GM12801 (cell line): Measurements from ENCODE around the gene DCAF5.

Experiments
- CTCF ChIP-seq: IDR thresholded peaks from one replicate; pipeline ENCODE4 v1.5.1; 2011; ENCODE audit warnings: control low read depth; ENCODE audit not compliant: insufficient read length; ENCODE audit errors: extremely low read depth

The DCAF5 gene

GRCh38 chr14:69073429-69073828, 79.5 kb downstream of the DCAF5 start:
- TF ChIP-seq CTCF, result no peak

GRCh38 chr14:69072584-69072983, 80.3 kb downstream of the DCAF5 start:
- no peak for TF ChIP-seq CTCF

- no peak for TF ChIP-seq CTCF
These were observed 84.0 kb downstream of the DCAF5 start for GRCh38 chr14:69068744-69069421.

- no peak for TF ChIP-seq CTCF
These were observed 86.3 kb downstream of the DCAF5 start for GRCh38 chr14:69066396-69067171.

- TF ChIP-seq CTCF, result no peak
These were observed 88.3 kb downstream of the DCAF5 start for GRCh38 chr14:69064596-69064995.

- TF ChIP-seq CTCF, result no peak
These were observed 93.0 kb downstream of the DCAF5 start for GRCh38 chr14:69059658-69060623.
